ENCODE results near the gene RSF1.
"Not testable (repeated sequence)": the region's sequence is repeated elsewhere in the genome, so short reads cannot be mapped to it uniquely, and the experiment has no call there.

Gene RSF1

DNA sequence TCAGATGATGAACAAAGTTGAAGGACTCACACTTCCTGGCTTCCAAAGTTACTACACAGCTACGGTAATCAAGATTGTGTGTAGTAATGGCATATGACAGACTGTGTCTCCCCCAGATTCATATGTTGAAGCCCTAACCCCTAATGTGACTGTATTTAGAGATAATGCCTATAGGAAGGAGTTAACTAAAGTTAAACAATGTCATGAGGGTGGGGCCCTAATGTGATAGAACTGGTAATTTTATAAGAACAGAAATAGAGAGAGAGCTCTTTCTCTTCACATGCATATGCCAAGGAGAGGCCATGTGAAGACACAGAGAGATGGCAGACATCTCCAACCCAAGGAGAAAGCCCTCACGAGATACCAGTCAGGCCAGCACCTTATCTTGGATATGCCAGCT is 8.4 kb upstream of the RSF1 start:
- H3K4me3 ChIP-seq (ENCODE audit: low read depth, low read length) = no peak overlapping the region
- no peak overlapping the region for H3K27ac ChIP-seq (ENCODE audit: extremely low read depth, low read depth, low read length)
- TF ChIP-seq BCL11B (tag by site-specific recombination; IDR thresholded peaks at IDR 0.05; ENCODE audit: low read depth) (no peak), ZNF37A (tag by site-specific recombination; IDR thresholded peaks at IDR 0.05) (no peak), KLF10 (tag by site-specific recombination; IDR thresholded peaks at IDR 0.05) (no peak), ZNF529 (tag by site-specific recombination; IDR thresholded peaks at IDR 0.05; ENCODE audit: insufficient replicate concordance) (no peak), ZFHX2 (tag by site-specific recombination; conservative IDR thresholded peaks at IDR 0.05) (no peak), ZNF366 (tag by site-specific recombination; conservative IDR thresholded peaks at IDR 0.05) (no peak), ZFP3 (tag by site-specific recombination; IDR thresholded peaks at IDR 0.05; ENCODE audit: low read depth) (no peak), HOXD13 (CRISPR knock-in tag; IDR thresholded peaks at IDR 0.05; ENCODE audit: borderline replicate concordance) (no peak), ZNF335 (tag by site-specific recombination; conservative IDR thresholded peaks at IDR 0.05) (no peak)
- TF ChIP-seq, protein P1, sequence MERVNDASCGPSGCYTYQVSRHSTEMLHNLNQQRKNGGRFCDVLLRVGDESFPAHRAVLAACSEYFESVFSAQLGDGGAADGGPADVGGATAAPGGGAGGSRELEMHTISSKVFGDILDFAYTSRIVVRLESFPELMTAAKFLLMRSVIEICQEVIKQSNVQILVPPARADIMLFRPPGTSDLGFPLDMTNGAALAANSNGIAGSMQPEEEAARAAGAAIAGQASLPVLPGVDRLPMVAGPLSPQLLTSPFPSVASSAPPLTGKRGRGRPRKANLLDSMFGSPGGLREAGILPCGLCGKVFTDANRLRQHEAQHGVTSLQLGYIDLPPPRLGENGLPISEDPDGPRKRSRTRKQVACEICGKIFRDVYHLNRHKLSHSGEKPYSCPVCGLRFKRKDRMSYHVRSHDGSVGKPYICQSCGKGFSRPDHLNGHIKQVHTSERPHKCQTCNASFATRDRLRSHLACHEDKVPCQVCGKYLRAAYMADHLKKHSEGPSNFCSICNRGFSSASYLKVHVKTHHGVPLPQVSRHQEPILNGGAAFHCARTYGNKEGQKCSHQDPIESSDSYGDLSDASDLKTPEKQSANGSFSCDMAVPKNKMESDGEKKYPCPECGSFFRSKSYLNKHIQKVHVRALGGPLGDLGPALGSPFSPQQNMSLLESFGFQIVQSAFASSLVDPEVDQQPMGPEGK (tag by site-specific recombination; IDR thresholded peaks at IDR 0.05) = no peak
- TF ChIP-seq, protein P2, sequence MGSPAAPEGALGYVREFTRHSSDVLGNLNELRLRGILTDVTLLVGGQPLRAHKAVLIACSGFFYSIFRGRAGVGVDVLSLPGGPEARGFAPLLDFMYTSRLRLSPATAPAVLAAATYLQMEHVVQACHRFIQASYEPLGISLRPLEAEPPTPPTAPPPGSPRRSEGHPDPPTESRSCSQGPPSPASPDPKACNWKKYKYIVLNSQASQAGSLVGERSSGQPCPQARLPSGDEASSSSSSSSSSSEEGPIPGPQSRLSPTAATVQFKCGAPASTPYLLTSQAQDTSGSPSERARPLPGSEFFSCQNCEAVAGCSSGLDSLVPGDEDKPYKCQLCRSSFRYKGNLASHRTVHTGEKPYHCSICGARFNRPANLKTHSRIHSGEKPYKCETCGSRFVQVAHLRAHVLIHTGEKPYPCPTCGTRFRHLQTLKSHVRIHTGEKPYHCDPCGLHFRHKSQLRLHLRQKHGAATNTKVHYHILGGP (tag by site-specific recombination; IDR thresholded peaks at IDR 0.05) = no peak
- ChIA-PET POLR2A (no interaction called here), CTCF (no interaction called here)
- no peaks in the 10 kb centered on the region for H3K36me3 ChIP-seq (ENCODE audit: control insufficient read depth in 2 of 2, insufficient read depth in 1 of 2, low read length in 2 of 2)
- H3K4me1 ChIP-seq (ENCODE audit: control insufficient read depth, insufficient read depth, low read length) = no peaks in the 10 kb centered on the region
- H3K9me3 ChIP-seq (ENCODE audit: control insufficient read depth, insufficient read depth, low read depth, low read length) = no peaks in the 10 kb centered on the region

DNA sequence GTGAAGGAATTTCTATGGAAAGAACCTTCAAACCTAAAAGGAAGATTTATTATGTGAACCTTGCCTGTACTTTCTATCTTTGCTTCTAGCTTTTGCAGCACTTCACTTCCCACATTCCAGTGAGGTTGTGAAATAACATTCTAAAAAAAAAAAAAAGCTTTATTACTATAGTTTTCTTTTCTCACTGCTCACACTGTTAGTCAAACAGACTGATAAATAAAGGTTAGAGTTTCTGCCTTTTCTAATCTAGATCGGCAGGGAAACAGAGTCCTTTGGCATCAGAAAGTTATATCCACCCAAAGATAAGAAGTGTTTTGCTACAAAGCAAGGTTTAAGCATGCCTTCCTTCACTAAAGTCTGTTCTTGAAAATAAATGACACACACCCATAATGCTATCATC is 3.3 kb upstream of the RSF1 start:
- Histone ChIP-seq H3K36me3 (ENCODE audit: control insufficient read depth in 2 of 2, insufficient read depth in 1 of 2, low read length in 2 of 2) (no peaks in the 10 kb centered on the region), H3K4me1 (ENCODE audit: control insufficient read depth, insufficient read depth, low read length) (no peaks in the 10 kb centered on the region), H3K27ac (ENCODE audit: extremely low read depth, low read depth, low read length) (no peak overlapping the region), H3K4me3 (ENCODE audit: low read depth, low read length) (no peak overlapping the region), H3K9me3 (ENCODE audit: control insufficient read depth, insufficient read depth, low read depth, low read length) (no peaks in the 10 kb centered on the region)
- TF ChIP-seq ZNF114 (tag by site-specific recombination; IDR thresholded peaks at IDR 0.05) (no peak), ZNF391 (tag by site-specific recombination; IDR thresholded peaks at IDR 0.05; ENCODE audit: borderline replicate concordance, low read depth) (no peak)
- TF ChIP-seq, protein P3, sequence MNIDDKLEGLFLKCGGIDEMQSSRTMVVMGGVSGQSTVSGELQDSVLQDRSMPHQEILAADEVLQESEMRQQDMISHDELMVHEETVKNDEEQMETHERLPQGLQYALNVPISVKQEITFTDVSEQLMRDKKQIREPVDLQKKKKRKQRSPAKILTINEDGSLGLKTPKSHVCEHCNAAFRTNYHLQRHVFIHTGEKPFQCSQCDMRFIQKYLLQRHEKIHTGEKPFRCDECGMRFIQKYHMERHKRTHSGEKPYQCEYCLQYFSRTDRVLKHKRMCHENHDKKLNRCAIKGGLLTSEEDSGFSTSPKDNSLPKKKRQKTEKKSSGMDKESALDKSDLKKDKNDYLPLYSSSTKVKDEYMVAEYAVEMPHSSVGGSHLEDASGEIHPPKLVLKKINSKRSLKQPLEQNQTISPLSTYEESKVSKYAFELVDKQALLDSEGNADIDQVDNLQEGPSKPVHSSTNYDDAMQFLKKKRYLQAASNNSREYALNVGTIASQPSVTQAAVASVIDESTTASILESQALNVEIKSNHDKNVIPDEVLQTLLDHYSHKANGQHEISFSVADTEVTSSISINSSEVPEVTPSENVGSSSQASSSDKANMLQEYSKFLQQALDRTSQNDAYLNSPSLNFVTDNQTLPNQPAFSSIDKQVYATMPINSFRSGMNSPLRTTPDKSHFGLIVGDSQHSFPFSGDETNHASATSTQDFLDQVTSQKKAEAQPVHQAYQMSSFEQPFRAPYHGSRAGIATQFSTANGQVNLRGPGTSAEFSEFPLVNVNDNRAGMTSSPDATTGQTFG (tag by site-specific recombination; IDR thresholded peaks at IDR 0.05; ENCODE audit: borderline replicate concordance) = no peak
- TF ChIP-seq, protein P4, sequence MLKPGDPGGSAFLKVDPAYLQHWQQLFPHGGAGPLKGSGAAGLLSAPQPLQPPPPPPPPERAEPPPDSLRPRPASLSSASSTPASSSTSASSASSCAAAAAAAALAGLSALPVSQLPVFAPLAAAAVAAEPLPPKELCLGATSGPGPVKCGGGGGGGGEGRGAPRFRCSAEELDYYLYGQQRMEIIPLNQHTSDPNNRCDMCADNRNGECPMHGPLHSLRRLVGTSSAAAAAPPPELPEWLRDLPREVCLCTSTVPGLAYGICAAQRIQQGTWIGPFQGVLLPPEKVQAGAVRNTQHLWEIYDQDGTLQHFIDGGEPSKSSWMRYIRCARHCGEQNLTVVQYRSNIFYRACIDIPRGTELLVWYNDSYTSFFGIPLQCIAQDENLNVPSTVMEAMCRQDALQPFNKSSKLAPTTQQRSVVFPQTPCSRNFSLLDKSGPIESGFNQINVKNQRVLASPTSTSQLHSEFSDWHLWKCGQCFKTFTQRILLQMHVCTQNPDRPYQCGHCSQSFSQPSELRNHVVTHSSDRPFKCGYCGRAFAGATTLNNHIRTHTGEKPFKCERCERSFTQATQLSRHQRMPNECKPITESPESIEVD (tag by site-specific recombination; IDR thresholded peaks at IDR 0.05) = peak; percentile 83
- ChIA-PET CTCF (interaction anchor here (0.6 kb wide), 1 partner anchor 248 kb away, joined by 3 read pairs; no protein-coding TSS in a partner anchor), POLR2A (interaction anchor here (1.1 kb wide), 1 partner anchor 171 kb away, joined by 4 read pairs; the partner anchor contains the start of gene INTS4)

DNA sequence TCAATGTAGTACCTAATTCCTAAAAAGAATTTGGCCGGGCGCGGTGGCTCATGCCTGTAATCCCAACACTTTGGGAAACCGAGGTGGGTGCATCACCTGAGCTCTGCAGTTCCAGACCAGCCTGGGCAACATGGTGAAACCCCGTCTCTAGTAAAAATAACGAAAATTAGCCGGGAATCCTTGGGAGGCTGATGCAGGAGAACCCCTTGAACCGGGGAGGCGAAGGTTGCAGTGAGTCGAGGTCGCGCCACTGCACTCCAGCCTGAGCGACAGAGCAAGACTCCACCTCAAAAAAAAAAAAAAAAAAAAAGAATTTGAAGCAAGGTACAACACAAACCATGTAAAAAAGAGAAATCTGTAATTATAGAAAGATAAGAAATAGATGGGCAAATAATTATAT is 1.6 kb upstream of the RSF1 start:
- H3K27ac ChIP-seq (ENCODE audit: extremely low read depth, low read depth, low read length); H3K36me3 ChIP-seq (ENCODE audit: control insufficient read depth in 2 of 2, insufficient read depth in 1 of 2, low read length in 2 of 2); H3K9me3 ChIP-seq (ENCODE audit: control insufficient read depth, insufficient read depth, low read depth, low read length); CTCF ChIA-PET; H3K4me3 ChIP-seq (ENCODE audit: low read depth, low read length); H3K4me1 ChIP-seq (ENCODE audit: control insufficient read depth, insufficient read depth, low read length): not testable (repeated sequence)
- POLR2A ChIA-PET = interaction anchor here (1.5 kb wide), 1 partner anchor 173 kb away, joined by 8 read pairs; the partner anchor contains the start of gene INTS4

Data from HEK293 (cell line).